Measurements from ENCODE around the gene REPS2.

Gene REPS2

DNA sequence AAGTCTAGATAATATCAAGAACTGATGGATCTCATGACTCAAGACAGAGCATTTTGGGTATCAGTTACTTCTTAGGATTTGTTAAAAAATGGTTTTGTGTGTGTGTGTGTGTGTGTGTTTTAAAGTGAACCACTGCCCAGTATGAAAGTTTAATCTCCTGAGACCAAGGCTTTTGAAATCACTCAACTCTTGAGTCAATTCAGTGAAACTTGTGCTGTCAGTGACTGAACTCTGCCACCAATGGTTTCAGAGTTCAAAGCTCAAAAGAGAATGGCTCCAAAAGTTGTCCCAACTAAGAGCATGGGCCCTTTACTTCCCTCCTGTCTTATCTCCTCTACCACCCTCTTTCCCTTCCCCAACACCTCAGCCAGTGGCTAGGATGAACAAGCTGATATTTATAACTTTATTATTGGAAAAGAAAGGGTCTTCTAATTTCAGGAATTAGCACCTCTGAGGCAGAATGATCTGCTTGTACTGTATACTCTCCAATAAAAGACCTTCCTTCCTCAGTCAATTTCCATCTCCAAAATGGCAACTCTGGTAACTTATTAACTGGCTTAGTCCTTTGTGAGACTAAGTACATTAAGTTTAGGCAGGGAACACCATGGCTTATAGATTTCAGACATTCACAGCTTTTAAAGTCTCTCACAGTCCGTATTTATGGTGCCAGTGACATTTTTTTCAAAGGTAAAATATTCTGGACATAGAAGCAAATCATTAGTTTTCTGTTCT lies 152.2 kb downstream of the REPS2 start:
- DNase-seq = no peak

DNA sequence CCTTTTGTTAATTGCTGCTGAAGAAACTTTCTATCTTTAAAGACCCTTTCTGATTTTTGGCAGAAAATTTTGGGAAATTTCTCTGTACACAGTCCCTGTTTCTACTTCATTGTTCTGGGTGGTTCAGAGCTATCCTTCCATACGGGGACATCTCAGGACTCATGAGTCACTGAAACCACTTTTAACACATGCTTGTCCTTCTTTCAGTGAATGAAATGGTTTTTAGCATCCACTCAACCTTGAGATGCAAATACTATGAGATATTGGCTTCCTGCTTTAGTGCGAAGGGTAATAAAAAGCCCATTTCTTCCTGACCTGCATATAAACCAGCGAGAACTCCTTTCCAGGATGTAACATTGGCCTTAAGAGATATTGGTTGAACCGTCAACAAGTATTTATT lies 158.0 kb downstream of the REPS2 start:
- DNase-seq = no peak

DNA sequence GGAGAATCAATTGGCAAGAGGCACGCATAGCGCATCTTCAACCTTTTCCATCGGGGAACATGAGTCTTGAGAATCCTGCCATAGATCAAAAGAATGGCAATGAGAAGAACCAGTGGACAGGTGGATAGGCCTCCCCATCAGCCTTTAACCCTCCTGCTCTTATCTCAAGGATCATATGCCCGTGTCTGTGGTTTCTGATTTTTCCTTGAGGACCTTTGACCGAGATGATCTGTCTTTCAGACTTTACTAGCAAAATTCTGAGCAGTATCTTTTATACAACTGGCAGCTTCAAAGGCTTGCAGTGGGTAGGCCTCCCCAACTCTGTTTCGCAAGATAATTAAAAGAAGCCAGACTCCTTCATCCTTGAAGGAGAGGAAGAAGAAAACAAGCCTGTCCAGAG lies 174.4 kb downstream of the REPS2 start:
- DNase-seq = no peak

DNA sequence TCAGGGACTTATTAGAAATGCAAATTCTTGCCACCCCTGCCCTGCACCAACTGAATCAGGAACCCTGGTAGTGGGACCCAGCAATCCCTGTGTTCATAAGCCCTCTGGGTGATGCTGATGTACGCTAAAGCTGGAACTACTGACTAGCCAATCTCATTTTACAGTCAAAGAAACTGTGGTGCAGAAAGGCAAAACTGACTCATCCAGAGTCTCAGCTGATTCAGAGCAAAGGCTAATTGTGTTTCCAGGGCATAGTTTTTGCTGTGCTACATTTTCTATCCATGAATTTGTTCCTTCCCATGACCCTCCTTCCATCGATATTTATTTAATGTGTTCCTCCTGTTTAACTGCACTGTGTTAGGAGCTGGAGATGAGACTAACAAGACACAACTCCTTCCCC lies 207.5 kb downstream of the REPS2 start:
- DNase-seq = no peak

DNA sequence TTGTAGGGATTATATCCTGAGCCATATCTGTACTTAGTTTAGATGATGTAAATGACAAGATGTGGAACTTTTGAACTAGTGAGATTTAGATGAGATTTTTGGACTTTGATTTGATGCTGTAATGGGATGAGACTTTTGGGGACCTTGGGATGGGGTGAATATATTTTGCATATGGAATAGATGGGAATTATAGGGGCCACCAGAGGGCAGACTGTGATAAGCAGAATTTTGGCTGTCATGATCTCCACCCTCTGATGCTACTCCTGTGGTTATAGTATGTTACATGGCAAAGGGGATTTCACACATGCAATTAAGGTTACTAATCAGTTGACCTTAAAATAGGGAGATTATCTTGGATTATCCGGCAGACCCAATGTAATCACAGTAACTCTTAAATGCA lies 214.5 kb downstream of the REPS2 start:
- no peak for DNase-seq

DNA sequence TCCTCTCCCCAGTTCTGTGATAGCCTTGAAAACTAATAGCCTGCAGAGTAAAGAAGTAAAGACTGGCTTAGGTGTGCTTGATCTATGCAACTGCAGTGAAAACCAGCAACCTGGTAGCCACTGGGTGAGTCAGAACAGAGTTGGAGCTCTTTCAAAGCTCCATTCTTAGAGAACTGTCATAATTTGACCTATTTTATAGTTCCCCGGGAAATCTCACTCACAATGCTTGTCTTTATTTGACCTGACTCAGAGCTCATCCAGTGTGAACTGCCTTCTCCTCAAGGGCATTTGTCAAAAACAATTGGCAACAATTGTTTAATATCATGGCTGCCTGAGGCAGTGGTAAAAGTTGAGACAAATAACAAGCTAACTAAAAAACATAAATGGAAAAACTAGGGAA lies 215.5 kb downstream of the REPS2 start:
- no peak for DNase-seq

DNA sequence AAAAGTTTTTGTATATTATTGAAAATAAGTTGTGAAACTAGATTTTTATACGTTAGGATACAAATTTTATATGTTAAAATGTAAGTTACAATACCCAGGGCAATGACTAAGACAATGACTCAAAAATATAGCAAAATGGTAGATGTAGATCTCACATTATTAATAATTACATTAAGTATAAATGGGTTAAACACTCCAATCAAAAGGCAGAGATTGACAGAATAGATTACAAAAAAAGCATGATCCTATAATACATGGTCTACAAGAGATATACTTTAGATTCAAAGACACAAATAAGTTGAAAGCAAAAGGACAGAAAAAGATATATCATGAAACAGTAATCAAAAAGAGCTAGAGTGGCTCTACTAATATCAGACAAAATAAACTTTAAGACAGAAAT lies 217.6 kb downstream of the REPS2 start:
- no peak for DNase-seq

DNA sequence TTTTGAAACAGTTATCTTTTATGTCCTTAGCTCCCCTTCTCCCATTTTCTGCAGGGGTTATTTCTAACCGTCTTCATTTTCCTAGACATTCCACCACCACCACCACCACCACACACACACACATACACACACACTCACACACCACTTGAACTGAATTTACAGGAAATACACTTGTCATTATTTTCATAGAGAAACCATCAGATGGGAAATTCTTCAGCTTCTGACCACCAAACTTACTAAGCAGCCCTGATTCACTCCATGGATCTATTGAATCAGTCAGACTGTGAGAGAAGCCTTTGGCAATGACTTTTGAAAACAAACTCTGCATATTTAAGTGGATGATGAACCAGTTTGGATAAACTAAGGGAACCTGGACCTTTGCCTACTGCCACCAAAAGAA lies 218.5 kb downstream of the REPS2 start:
- DNase-seq = no peak

DNA sequence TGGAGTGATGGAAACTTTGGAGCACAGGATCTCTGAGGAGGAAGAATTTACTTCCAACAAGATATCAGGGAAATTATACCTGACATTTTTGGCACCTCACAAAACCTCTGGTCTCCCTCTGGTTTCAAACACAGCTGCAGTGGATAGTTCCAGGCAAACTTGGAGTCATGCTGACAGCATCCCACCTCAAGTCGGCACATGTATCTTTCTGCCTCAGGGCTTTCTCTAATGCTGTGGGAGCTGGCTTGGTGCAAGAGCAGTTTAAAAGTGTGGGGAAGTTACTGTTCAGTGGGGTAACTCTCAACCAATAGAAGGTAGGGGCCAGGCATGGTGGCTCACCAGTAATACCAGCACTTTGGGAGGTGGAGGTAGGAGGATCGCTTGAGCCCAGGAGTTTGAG lies 221.5 kb downstream of the REPS2 start:
- DNase-seq = no peak

DNA sequence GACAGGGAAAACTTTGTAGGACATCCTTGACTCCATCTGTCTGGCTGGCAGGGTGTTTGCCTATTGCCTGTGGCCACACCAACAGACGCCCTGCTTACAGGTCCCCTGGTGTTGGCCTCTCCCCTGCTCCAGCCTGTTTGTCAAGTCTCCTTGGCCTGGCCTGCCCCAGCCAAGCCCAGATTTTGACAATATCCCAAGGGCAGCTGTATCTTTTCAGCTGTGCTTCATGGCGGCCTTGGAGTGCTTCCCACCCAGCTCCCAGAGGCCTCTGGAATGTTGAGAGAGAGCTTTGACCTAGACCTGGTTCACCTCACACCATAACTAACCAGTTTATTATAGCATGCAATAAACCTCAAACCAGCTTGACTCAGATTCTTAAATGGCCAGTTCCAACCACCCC lies 224.5 kb downstream of the REPS2 start:
- DNase-seq = no peak

DNA sequence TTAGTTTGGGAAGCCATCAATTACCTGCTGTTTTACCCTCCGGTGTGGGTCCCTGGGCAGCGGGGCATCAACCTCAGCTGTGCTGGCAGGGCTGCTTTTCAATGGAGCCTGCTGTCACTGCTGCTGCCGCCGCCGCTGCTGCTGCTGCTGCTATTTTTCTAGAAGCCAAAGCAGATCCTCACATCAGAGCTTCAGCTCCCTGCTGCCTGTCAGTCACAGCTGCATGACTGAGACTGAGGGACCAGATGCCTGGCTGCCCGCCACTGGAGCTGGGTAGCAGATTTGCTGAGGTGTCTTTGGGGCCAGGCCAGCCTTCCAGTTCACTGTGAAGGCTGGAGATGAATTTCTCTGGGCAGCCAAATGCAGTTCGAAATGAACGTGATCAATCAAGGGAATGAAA lies 228.2 kb downstream of the REPS2 start:
- DNase-seq = no peak

DNA sequence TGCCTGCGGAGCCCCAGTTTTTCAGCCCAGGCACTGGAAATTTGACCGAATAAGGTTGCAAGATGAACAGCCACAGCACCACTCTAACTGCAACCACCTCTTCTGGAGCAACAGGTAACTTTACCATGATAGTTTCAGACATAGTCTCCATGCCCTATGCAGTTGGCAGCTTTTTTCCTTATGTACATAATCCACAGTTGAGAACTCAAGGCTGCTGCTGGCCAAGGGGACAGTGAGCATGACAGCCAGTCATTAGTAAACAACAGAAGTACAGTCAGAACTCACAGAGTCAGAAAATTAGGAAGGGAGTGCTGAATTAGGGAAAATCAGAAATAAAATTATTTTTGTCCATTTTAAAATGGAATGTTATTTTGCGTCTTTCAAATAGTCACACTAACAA lies 235.9 kb downstream of the REPS2 start:
- DNase-seq = no peak

DNA sequence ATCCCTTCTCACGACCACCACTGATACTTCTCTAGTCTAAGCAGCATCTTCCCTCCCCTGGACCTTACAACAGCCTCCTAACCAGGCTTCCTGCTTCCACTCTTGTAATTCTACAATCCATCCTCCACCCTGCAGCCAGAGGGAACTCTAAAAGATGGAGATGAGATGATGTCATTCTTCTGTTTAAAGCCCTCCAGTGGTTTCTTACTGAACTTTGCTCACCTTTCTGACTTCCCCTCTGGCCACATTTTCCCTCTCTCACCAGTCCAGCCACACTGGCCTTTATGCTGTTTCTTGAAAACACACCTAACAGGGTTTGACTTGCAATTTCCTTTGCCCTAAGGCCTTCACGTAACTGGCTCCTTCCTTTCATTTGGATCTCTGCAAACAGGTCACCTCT lies 237.1 kb downstream of the REPS2 start:
- DNase-seq = no peak

DNA sequence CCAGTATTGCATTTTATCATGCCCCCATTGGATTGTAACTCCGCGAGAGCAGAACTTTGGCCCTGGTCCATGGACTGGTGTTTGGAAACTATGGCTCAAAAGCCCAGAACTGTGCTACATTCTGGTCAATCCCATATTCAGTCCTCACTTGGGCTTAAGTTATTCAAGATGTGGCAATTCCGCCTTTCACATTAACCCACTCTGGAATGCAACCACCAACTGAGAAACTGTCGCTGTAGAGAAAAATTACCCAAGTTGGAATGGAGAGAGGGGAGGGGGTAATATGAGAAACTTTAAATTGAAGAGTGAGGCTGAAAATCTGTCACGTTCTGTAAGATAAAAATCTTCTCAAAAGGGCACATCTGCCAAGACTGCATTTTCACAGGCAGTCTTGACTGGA lies 239.0 kb downstream of the REPS2 start:
- DNase-seq = no peak

DNA sequence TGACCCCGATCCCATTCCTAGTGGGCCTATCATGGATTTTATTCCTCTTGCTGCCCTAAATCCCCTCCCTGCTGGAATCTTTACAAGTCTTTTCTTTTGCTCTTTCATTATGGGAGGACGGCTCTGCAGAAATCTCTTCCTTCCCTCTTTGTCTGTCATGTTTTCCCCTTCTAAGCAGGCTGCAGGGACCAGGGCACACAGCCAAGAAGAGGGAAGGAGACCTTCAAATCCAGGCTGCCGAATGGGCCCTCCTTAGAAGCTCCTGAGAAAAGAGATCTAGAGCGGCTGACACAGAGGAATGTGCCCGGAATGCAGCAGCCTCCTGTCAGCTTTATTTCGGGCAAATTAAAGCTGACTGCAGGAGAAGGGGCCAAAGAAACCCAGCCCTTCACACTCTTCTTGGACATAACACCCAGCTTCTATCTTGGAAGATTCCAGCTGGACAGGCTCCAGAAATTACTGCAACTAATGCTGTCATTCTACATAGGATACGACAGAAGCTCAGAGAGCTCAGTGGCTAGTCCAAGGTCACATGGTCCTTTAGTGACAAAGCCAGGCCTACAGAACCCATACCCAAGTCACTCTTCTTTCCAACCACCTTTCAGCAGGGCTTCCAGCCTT lies 240.8 kb downstream of the REPS2 start:
- no peak for DNase-seq

DNA sequence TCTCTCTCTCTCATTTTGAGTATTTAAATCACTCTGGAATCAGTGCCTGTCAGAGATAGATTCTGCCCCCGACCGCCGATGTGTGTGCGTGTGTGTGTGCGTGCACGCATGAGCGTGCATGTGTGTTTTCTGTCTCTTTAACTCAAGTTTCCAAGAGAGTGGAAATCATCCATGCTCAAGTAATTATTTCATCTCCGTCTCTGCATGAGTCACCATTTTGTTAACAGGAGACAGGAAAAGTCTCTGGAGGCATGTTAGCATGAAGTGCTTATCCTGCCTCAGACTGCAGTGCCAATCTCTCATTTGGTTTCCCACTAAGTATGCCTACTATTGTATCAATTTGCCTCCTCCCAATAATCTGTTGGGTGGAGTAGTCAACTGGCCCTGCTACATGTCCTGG lies 245.6 kb downstream of the REPS2 start:
- no peak for DNase-seq

All from NCI-H187 treated with DMSO at 0.1 percent for 48 hours (cell line).